ENCODE results near the gene KRTAP1-5.

DNA sequence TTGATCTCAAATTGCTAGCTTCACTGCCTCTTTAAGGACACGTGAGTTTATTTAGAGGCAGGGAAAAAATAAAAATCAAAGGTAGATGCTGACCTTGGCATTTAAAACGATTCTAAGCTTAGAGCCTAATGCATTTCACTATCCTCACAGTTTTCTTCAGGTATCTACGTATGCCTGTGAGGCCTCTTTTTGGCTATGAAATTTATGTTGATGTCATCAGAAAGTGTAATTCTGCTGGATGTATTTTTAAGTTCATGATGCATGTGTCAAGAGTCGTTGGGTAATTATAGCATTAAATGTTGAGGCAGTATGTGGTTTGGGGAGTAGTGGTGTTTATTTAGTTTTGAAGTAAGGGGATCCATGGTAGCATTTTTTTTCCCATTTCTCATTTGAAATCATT is 23.1 kb downstream of the KRTAP1-5 start:
- TF ChIP-seq, protein P1, sequence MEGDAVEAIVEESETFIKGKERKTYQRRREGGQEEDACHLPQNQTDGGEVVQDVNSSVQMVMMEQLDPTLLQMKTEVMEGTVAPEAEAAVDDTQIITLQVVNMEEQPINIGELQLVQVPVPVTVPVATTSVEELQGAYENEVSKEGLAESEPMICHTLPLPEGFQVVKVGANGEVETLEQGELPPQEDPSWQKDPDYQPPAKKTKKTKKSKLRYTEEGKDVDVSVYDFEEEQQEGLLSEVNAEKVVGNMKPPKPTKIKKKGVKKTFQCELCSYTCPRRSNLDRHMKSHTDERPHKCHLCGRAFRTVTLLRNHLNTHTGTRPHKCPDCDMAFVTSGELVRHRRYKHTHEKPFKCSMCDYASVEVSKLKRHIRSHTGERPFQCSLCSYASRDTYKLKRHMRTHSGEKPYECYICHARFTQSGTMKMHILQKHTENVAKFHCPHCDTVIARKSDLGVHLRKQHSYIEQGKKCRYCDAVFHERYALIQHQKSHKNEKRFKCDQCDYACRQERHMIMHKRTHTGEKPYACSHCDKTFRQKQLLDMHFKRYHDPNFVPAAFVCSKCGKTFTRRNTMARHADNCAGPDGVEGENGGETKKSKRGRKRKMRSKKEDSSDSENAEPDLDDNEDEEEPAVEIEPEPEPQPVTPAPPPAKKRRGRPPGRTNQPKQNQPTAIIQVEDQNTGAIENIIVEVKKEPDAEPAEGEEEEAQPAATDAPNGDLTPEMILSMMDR (conservative IDR thresholded peaks at IDR 0.05; ENCODE audit: low read depth in 2 of 2): no peak
- TF ChIP-seq EZH2 (IDR thresholded peaks at IDR 0.05; ENCODE audit: low read depth, unreplicated experiment) (no peak), JUNB (IDR thresholded peaks at IDR 0.05; ENCODE audit: unreplicated experiment) (no peak), POLR2AphosphoS5 (IDR thresholded peaks at IDR 0.05; ENCODE audit: low read depth) (no peak), EZH2phosphoT487 (IDR thresholded peaks at IDR 0.05; ENCODE audit: unreplicated experiment) (no peak), CREB1 (CRISPR knock-in tag; IDR thresholded peaks at IDR 0.05; ENCODE audit: low read depth) (no peak), ZNF114 (CRISPR knock-in tag; IDR thresholded peaks at IDR 0.05) (no peak), NANOG (IDR thresholded peaks at IDR 0.05; ENCODE audit: borderline replicate concordance) (no peak)
- TF ChIP-seq, protein P2, sequence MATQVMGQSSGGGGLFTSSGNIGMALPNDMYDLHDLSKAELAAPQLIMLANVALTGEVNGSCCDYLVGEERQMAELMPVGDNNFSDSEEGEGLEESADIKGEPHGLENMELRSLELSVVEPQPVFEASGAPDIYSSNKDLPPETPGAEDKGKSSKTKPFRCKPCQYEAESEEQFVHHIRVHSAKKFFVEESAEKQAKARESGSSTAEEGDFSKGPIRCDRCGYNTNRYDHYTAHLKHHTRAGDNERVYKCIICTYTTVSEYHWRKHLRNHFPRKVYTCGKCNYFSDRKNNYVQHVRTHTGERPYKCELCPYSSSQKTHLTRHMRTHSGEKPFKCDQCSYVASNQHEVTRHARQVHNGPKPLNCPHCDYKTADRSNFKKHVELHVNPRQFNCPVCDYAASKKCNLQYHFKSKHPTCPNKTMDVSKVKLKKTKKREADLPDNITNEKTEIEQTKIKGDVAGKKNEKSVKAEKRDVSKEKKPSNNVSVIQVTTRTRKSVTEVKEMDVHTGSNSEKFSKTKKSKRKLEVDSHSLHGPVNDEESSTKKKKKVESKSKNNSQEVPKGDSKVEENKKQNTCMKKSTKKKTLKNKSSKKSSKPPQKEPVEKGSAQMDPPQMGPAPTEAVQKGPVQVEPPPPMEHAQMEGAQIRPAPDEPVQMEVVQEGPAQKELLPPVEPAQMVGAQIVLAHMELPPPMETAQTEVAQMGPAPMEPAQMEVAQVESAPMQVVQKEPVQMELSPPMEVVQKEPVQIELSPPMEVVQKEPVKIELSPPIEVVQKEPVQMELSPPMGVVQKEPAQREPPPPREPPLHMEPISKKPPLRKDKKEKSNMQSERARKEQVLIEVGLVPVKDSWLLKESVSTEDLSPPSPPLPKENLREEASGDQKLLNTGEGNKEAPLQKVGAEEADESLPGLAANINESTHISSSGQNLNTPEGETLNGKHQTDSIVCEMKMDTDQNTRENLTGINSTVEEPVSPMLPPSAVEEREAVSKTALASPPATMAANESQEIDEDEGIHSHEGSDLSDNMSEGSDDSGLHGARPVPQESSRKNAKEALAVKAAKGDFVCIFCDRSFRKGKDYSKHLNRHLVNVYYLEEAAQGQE (IDR thresholded peaks at IDR 0.05; ENCODE audit: unreplicated experiment): no peak
- TF ChIP-seq, protein P3, sequence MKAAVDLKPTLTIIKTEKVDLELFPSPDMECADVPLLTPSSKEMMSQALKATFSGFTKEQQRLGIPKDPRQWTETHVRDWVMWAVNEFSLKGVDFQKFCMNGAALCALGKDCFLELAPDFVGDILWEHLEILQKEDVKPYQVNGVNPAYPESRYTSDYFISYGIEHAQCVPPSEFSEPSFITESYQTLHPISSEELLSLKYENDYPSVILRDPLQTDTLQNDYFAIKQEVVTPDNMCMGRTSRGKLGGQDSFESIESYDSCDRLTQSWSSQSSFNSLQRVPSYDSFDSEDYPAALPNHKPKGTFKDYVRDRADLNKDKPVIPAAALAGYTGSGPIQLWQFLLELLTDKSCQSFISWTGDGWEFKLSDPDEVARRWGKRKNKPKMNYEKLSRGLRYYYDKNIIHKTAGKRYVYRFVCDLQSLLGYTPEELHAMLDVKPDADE (IDR thresholded peaks at IDR 0.05): no peak

Data from GM23338 (cell line).